BJ (cell line): ENCODE measurements around the gene FIBIN. TPM values are rescaled to one million over a fixed set of nuclear protein-coding genes. Genes with fewer than 3 reads are reported as not detected.

ENCODE experiments used
- CTCF ChIA-PET: fragments of 350-600 bp; formaldehyde crosslinking; extraction: SDS; loops from one replicate; lab custom pipeline; 2021; ENCODE audit warnings: antibody characterized with exemption, inconsistent platforms; lab: Yijun Ruan, JAX
- POLR2A ChIA-PET: fragments of 300-600 bp; sonication (Branson Sonifier 250); formaldehyde crosslinking; extraction: SDS; loops from one replicate; lab custom pipeline; 2021; ENCODE audit warnings: antibody characterized with exemption; lab: Charles Lee
- DNase-seq: peaks from one replicate; pipeline ENCODE4 v3.0.0-alpha.2; 2011; ENCODE audit warnings: low read depth
- H3K27me3 ChIP-seq: 2 replicates; pipeline ENCODE4 v1.6.0; 2011; ENCODE audit warnings: low read length; ENCODE audit not compliant: control insufficient read depth, insufficient read depth
- H3K36me3 ChIP-seq: 2 replicates; pipeline ENCODE4 v1.5.1; 2011; ENCODE audit warnings: low read length; ENCODE audit not compliant: control insufficient read depth, insufficient read depth
- H3K4me3 ChIP-seq: 2 replicates; pipeline ENCODE4 v1.5.1; 2011; ENCODE audit warnings: low read depth, mild to moderate bottlenecking, control low read depth, low read length
- polyA plus RNA-seq: library from polyadenylated mRNA; depleted of rRNA; stranded (reverse); fragments of >200 nt; gene quantifications from 2 replicates; pipeline ENCODE4 v1.2.3, GENCODE V29; 2011
- TF ChIP-seq, protein P1 (sequence below): IDR thresholded peaks from 2 replicates; pipeline ENCODE4 v1.5.1; 2011; ENCODE audit warnings: low read depth, mild to moderate bottlenecking, control low read depth, inconsistent platforms, low read length, moderate library complexity; ENCODE audit not compliant: insufficient read depth

Gene FIBIN
- polyA plus RNA-seq, 1 experiment = 24.7 TPM

DNA sequence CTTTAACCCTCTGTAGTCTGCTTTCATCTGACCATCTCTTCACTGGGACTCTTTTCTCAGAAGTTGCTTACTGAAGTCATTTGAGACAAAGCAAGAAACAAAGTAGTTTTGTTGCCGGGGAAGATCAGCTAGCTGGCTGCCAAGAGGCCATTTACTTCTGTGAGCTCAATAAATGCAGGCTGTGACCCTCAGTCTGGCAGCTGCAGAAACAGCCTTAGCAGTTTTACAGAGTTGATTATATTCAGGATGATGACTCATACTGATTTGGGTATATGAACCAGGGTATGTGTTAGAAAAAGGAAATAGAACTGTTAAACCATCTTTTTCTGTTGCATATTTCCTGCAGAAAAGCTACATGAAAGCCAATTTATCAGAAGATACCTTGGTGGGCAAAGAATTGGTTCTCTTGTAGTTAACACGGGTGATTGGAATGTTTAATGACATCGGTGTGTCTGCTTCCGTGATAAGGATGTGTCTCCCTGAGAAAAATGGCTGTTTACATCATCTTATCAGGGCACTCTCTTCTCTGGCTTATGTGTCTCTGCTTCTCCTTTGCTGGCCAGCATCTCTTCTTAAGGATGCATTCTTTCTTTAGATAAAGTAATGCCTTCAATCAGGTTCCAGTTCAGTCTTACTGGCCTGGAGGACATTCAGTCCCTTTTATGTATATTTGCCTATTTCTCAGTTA is 18.5 kb downstream of the FIBIN start:
- ChIA-PET POLR2A (no interaction called here), CTCF (interaction anchor here (0.6 kb wide), 1 partner anchor 1666 kb away, joined by 3 read pairs; no protein-coding TSS in a partner anchor)
- Histone ChIP-seq H3K36me3 (no peaks in the 10 kb centered on the region), H3K4me3 (no peak overlapping the region), H3K27me3 (no peaks in the 10 kb centered on the region)
- no peak for DNase-seq
- TF ChIP-seq, protein P1, sequence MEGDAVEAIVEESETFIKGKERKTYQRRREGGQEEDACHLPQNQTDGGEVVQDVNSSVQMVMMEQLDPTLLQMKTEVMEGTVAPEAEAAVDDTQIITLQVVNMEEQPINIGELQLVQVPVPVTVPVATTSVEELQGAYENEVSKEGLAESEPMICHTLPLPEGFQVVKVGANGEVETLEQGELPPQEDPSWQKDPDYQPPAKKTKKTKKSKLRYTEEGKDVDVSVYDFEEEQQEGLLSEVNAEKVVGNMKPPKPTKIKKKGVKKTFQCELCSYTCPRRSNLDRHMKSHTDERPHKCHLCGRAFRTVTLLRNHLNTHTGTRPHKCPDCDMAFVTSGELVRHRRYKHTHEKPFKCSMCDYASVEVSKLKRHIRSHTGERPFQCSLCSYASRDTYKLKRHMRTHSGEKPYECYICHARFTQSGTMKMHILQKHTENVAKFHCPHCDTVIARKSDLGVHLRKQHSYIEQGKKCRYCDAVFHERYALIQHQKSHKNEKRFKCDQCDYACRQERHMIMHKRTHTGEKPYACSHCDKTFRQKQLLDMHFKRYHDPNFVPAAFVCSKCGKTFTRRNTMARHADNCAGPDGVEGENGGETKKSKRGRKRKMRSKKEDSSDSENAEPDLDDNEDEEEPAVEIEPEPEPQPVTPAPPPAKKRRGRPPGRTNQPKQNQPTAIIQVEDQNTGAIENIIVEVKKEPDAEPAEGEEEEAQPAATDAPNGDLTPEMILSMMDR = no peak

DNA sequence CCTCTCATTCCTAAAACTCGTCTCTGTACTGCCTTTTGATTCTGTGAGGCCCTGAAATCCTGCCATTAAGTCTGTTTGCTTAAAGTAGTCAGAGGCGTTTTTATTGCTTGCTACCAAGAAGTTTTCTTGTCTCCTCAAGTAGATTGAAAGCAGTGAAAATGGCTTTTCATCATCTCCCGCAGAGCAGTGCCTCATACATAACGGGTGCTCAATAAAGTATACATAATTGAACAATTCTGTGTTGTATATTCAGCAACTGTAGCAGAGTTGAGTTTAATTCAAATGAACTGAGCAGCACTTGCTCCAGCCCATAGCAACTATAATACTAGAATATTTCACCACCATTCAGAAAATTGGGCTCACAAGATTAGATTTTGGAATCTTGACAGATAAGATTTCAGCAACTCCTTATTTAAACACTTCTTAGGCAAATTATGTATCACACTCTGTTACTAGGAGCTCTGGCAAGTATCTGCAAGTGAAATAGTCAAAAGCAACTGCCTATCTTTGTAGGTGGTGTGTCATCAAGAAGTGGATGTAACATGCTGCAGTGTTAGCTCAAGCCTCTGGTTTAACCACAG is 20.0 kb downstream of the FIBIN start:
- CTCF ChIA-PET = no interaction called here

DNA sequence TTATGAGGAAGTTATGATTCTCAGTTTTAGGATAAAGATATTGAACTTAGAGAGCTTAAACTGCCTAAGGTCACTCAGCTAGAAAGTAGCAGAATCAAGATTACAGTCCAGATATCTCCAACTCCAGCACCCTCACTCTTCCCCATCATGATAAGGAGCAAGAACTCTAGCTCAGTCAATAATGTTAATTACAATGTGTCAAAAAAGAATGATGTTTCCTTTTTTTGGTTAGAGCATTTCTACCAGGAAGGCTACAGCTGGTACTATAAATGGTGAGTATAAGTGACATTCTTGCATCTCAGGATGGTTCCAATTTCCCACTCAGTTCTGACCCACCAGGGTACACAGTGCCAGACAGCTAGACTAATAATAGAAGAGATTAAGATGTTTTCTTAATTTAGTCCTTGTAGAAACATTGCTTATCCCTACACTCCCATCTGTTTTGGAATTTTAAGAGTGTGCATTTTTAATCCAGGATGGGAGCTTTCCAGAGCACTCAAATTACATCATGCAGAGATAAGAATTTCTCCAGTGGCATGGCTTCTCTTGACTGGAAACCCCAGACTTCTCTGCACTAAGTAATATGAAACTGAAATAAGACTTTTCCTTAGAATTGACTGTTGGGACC is 25.1 kb downstream of the FIBIN start:
- Histone ChIP-seq H3K4me3 (no peak overlapping the region), H3K36me3 (no peaks in the 10 kb centered on the region), H3K27me3 (no peaks in the 10 kb centered on the region)
- CTCF ChIA-PET = interaction anchor here (0.6 kb wide), 1 partner anchor 467 kb away, joined by 3 read pairs; no protein-coding TSS in a partner anchor
- TF ChIP-seq, protein P1 = no peak
- no peak for DNase-seq
- POLR2A ChIA-PET = no interaction called here

More for the DNA sequence above, 20.0 kb downstream of the FIBIN start:
- TF ChIP-seq, protein P1 = no peak
- no peaks in the 10 kb centered on the region for H3K27me3 ChIP-seq
- no peak for DNase-seq
- POLR2A ChIA-PET = no interaction called here
- no peaks in the 10 kb centered on the region for H3K36me3 ChIP-seq
- no peak overlapping the region for H3K4me3 ChIP-seq

DNA sequence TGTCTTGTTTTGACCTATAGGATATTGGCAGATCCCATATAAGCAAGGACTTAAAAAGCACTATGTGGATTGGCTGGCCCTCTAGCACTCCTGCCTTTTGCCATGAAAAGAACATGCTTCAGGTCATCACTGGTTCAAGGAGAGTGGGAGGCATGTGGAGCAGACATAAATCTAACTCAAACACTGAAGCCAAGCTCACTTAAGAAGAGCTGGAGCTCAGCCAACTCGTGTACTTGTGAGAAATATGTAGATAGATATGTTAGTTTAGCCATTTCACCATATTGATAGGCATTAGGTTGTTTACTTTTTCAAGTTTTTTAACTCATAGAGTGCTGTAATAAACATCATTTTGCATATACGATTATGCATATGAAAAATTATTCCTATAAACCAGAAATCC is 26.8 kb downstream of the FIBIN start:
- H3K4me3 ChIP-seq = no peak overlapping the region
- H3K27me3 ChIP-seq = 0 out of 2 replicates have a peak, but pooled peaks cover 1% of the 10 kb centered on the region
- TF ChIP-seq, protein P1 = no peak
- no peak for DNase-seq
- CTCF ChIA-PET = no interaction called here
- POLR2A ChIA-PET = no interaction called here
- no peaks in the 10 kb centered on the region for H3K36me3 ChIP-seq

DNA sequence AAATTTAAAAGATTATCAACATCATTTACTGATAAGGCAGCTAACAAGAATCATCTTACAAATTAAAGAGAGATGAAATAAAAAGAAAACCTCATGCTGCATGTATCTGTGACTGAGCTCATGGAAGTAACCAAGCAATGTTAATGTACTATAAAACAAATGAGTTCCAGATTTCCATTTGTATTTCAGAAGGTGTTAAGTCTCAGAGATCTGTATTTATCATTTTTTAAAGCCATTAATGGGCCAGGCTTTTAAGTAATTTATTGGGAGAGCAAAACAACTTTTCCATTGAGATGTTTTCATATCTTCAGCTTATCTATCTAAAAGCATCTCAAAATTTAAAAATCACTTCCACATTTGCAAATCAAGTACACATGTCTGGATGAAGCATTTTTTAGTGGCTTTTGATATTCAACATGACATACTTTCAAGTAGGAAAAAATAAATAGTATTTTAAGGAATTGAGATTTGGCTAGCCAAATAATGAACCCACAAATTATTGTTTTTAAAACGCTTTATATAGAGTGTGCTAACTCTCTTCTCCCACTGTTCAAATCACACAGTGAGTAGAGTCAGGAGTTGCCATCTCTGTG is 28.8 kb downstream of the FIBIN start:
- Histone ChIP-seq H3K36me3 (no peaks in the 10 kb centered on the region), H3K27me3 (0 out of 2 replicates have a peak, but pooled peaks cover 1% of the 10 kb centered on the region), H3K4me3 (no peak overlapping the region)
- ChIA-PET CTCF (interaction anchor here (0.9 kb wide), 1 partner anchor 29 kb away, joined by 3 read pairs; the partner anchor contains the start of gene FIBIN), POLR2A (no interaction called here)
- TF ChIP-seq, protein P1 = no peak
- peak; percentile 37 for DNase-seq
